Nephron (organoid): ENCODE data around the gene HGS.

Experiments
- H3K27ac Mint-ChIP-seq, 3 experiments: 2 replicates each; pipeline ENCODE4 v1.8.0; 2020; ENCODE audit warnings: mixed read lengths in 3 of 3, mild to moderate bottlenecking in 2 of 3, moderate library complexity in 1 of 3
- H3K27me3 Mint-ChIP-seq: 2 replicates; pipeline ENCODE4 v1.8.0; 2021; ENCODE audit warnings: low read depth, mild to moderate bottlenecking, moderate library complexity, mixed read lengths
- H3K36me3 Mint-ChIP-seq: 2 replicates; pipeline ENCODE4 v1.8.0; 2020; ENCODE audit warnings: low read depth, mixed read lengths
- H3K4me1 Mint-ChIP-seq: 2 replicates; pipeline ENCODE4 v1.8.0; 2020; ENCODE audit warnings: mixed read lengths
- H3K4me3 Mint-ChIP-seq, 3 experiments: 2 replicates each; pipeline ENCODE4 v1.8.0; 2020; ENCODE audit warnings: mild to moderate bottlenecking in 3 of 3, mixed read lengths in 3 of 3, moderate library complexity in 2 of 3
- H3K9me3 Mint-ChIP-seq: 2 replicates; pipeline ENCODE4 v1.8.0; 2020; ENCODE audit warnings: mixed read lengths
- CTCF ChIP-seq, 3 experiments: fragments of 200-600 bp; sonication (generic); IDR thresholded peaks; one replicate each; pipeline ENCODE4 v1.5.0; 2021; ENCODE audit warnings: antibody characterized with exemption in 3 of 3; ENCODE audit not compliant: unreplicated experiment in 3 of 3

Gene HGS

GRCh38 chr17:81702934-81703746 lies 19.3 kb downstream of the HGS start, which contains the start of gene MRPL12:
Gene MRPL12 (plus strand): TSS chr17:81703367. CDS start chr17:81703502, 135 bp downstream.
- Mint-ChIP-seq H3K4me3 (peak within 1 kb of the TSS; percentile 95 to 96 (median 96)), H3K4me1 (peaks cover 4% of the 10 kb centered on the region), H3K36me3 (peaks cover 41% of the 10 kb centered on the region), H3K27me3 (no peaks in the 10 kb centered on the region), H3K27ac (peak within 1 kb of the TSS; percentile 56 to 88 (median 86)), H3K9me3 (no peaks in the 10 kb centered on the region)
- no peak for TF ChIP-seq CTCF (IDR thresholded peaks at IDR 0.05; ENCODE audit: unreplicated experiment in 3 of 3)

DNA sequence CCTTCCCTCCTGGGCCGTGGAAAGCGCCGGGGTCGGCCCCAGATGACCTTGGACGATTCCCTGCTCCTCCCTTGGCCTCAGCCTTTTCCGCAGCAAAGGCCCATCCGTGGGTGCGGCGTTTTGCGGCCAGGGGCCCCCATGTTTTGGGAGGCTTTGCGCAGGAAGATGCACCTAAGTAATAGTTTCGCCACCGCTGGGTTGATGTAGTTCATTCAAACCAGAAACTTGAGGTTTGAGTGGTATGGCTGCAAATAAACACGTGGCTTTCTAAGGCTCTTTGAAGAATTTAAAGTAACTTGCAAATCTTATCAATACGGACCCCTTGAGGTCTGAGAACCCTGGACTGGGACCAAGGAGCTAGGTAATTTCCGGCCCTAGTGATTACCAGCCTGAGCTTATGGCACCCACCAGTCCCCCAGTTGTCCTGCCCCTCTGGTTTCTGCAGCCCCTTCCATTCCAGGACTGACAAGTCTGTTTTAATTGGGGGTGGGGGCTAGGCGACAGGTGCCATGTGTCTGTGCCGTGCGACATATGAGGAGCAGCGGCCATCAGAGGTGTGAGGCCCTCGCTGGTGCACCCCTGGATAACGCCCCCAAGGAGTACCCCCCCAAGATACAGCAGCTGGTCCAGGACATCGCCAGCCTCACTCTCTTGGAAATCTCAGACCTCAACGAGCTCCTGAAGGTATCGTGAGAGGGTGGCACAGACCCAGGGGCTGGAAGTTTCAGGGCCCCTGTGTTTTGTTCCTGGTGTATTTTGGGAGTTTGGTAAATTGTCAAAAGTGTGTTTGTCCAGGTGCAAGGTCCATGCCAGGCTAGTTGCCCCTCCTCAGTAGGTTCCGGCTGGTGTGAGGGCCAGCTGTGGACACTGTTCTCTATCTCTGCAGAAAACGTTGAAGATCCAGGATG lies 20.2 kb downstream of the HGS start:
- H3K4me3 Mint-ChIP-seq: peak overlapping the region; percentile 72 to 83 (median 81)
- no peak overlapping the region for H3K27ac Mint-ChIP-seq
- H3K36me3 Mint-ChIP-seq: peaks cover 32% of the 10 kb centered on the region
- no peaks in the 10 kb centered on the region for H3K9me3 Mint-ChIP-seq
- peaks cover 4% of the 10 kb centered on the region for H3K4me1 Mint-ChIP-seq
- no peaks in the 10 kb centered on the region for H3K27me3 Mint-ChIP-seq
- TF ChIP-seq CTCF (IDR thresholded peaks at IDR 0.05; ENCODE audit: unreplicated experiment in 3 of 3): no peak

- no peak for TF ChIP-seq CTCF (IDR thresholded peaks at IDR 0.05; ENCODE audit: unreplicated experiment in 3 of 3)
- Mint-ChIP-seq H3K27me3 (peaks cover 7% of the 10 kb centered on the region), H3K4me3 (peak overlapping the region; percentile 54 to 61 (median 58)), H3K9me3 (no peaks in the 10 kb centered on the region), H3K27ac (no peak overlapping the region), H3K36me3 (peaks cover 26% of the 10 kb centered on the region), H3K4me1 (peaks cover 6% of the 10 kb centered on the region)
Observed at GRCh38 chr17:81705518-81706231, 21.9 kb downstream of the HGS start.

GRCh38 chr17:81706232-81706611 lies 22.4 kb downstream of the HGS start:
- H3K27me3 Mint-ChIP-seq: peaks cover 12% of the 10 kb centered on the region
- no peak for TF ChIP-seq CTCF (IDR thresholded peaks at IDR 0.05; ENCODE audit: unreplicated experiment in 3 of 3)
- no peak overlapping the region for H3K27ac Mint-ChIP-seq
- H3K4me1 Mint-ChIP-seq: peaks cover 6% of the 10 kb centered on the region
- peaks cover 21% of the 10 kb centered on the region for H3K36me3 Mint-ChIP-seq
- no peaks in the 10 kb centered on the region for H3K9me3 Mint-ChIP-seq
- H3K4me3 Mint-ChIP-seq: peak overlapping the region; percentile 50 to 61 (median 58)

GRCh38 chr17:81706757-81707624 lies 23.2 kb downstream of the HGS start:
- no peaks in the 10 kb centered on the region for H3K9me3 Mint-ChIP-seq
- H3K36me3 Mint-ChIP-seq: peaks cover 21% of the 10 kb centered on the region
- no peak overlapping the region for H3K27ac Mint-ChIP-seq
- TF ChIP-seq CTCF (IDR thresholded peaks at IDR 0.05; ENCODE audit: unreplicated experiment in 3 of 3): no peak
- H3K4me1 Mint-ChIP-seq: peaks cover 6% of the 10 kb centered on the region
- no peak overlapping the region for H3K4me3 Mint-ChIP-seq
- peaks cover 16% of the 10 kb centered on the region for H3K27me3 Mint-ChIP-seq
